AG09319 (cell line): Measurements from ENCODE around the gene MSANTD3.

Experiments
- DNase-seq: peaks from one replicate; pipeline ENCODE4 v3.0.0-alpha.2; 2010; ENCODE audit warnings: low read depth; ENCODE audit errors: extremely low read depth
- TF ChIP-seq, protein P1 (sequence below): IDR thresholded peaks from 2 replicates; pipeline ENCODE4 v1.5.1; 2011; ENCODE audit warnings: low read depth, mild to moderate bottlenecking, inconsistent platforms, low read length, moderate library complexity

MSANTD3 gene

DNA sequence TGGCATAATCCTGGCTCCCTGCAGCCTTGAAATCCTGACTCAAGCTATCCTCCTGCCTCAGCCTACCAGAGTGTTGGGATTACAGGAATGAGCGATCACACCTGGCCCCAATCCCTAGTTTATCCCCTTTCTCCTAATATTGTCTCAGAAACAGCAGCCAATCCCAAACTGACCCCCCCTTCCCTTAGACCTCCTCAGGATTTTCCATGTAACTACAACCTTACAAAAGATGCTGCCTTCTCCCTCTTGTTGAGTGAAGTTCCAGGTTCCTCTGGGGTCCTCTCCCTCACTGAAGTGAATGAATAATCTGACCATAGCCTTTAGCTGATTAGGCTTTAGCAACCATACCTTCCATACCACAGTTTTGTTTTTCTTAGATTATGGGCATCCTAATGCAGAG lies 25.9 kb upstream of the MSANTD3 start:
- DNase-seq = no peak
- TF ChIP-seq, protein P1, sequence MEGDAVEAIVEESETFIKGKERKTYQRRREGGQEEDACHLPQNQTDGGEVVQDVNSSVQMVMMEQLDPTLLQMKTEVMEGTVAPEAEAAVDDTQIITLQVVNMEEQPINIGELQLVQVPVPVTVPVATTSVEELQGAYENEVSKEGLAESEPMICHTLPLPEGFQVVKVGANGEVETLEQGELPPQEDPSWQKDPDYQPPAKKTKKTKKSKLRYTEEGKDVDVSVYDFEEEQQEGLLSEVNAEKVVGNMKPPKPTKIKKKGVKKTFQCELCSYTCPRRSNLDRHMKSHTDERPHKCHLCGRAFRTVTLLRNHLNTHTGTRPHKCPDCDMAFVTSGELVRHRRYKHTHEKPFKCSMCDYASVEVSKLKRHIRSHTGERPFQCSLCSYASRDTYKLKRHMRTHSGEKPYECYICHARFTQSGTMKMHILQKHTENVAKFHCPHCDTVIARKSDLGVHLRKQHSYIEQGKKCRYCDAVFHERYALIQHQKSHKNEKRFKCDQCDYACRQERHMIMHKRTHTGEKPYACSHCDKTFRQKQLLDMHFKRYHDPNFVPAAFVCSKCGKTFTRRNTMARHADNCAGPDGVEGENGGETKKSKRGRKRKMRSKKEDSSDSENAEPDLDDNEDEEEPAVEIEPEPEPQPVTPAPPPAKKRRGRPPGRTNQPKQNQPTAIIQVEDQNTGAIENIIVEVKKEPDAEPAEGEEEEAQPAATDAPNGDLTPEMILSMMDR = no peak

GRCh38 chr9:100406962-100407361 lies 20.0 kb upstream of the MSANTD3 start:
- DNase-seq = no peak
- TF ChIP-seq, protein P1 = no peak

DNA sequence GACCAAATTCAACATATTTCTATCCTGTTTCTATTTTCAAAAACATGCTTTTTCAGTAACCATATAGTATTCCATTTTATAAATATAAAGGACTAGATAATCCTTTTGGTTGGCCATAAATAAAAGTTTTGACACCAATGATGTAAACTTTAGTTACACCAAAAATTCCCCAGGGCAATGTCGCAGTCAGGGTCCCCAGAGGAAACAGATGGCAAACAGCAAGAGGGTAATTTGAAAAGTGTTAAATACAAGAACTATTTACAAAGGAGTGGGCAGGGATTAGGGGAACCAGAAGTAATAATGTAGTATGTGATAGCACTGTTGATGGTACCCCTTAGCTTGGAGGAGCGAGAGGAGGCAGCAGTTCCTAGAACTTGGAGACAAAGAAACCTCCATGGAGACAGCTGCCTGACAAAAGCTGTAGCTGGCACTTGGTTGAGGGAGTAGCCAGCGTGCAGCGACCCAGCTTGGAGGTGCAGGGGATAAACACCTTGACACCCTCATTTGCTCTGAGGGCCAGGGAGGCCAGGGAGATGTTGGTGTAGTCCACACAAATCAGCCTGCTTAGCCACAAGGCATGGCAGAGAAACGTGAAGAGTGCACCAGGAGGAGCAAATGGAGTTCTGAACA lies 18.3 kb upstream of the MSANTD3 start:
- TF ChIP-seq, protein P1 = no peak
- no peak for DNase-seq

DNA sequence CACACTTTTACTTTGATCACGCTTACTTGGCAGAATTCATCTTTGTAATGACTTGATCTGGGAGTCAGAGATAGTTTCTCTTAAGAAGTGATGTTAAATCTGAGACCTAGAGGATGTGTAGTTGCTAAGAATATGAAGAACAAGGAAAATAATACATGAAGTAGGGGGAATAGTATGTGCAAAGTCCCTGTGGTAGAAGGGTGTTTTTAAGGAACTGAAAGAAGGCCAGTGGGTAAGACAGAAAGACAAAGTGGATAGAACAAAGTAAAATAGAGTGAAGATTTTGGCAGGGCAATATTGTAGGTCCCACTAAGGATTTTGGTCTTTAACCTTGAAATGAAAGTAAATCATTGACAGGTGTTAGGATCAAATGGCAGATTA lies 17.8 kb upstream of the MSANTD3 start:
- DNase-seq = no peak
- TF ChIP-seq, protein P1 = no peak

GRCh38 chr9:100411472-100412283 lies 15.3 kb upstream of the MSANTD3 start:
- TF ChIP-seq, protein P1 = no peak
- peak; percentile 57 for DNase-seq

DNA sequence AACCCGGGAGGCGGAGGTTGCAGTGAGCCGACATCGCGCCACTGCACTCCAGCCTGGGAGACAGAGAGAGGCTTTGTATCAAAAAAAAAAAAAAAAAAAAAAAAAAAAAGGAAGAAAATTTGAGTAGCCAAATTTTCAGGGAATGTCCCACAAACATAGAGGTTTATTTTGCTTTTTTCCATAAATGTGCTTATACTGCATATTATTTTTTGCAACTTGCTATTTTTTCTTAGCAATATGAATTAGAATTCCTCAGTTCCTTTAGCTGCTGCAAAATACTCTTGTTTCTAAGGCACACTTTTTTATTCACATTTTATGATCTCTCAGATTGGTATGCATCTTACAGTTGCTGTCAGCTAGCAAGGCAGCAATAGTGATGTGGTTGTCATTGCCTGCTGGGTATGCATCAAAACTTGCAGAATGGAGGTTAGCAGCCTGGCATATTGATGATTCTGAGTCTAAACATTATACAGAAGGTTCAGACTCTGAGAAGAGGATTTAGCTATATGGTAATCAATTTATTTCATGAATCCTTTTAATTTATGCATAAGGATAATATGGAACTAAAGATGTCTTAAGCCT lies 13.0 kb upstream of the MSANTD3 start:
- TF ChIP-seq, protein P1 = no peak
- no peak for DNase-seq

- no peak for DNase-seq
Observed at GRCh38 chr9:100417815-100418214, 9.1 kb upstream of the MSANTD3 start.

More at GRCh38 chr9:100417815-100418214, 9.1 kb upstream of the MSANTD3 start:
- TF ChIP-seq, protein P1 = no peak
